HepG2 (cell line): ENCODE measurements around the gene NDEL1. TPM values are rescaled to one million over a fixed set of nuclear protein-coding genes. Genes with fewer than 3 reads are reported as not detected.

Experiments
- ATAC-seq: fragments of 200-7000 bp; cut with Tn5 transposase; 3 replicates; pipeline ENCODE4 v1.9.1; 2020; ENCODE audit warnings: mild to moderate bottlenecking, moderate library complexity
- BruUV-seq: library from RNA; stranded (reverse); fragments of 400-500 nt; replicated peaks from 2 replicates; lab custom pipeline; 2021; lab: Mats Ljungman, UMichigan
- CTCF ChIA-PET: fragments of 300-600 bp; formaldehyde crosslinking; extraction: SDS; loops from one replicate; lab custom pipeline; 2021; ENCODE audit warnings: low total read pairs, inconsistent platforms, low intra/inter-chr PET ratio; lab: Yijun Ruan, JAX
- POLR2A ChIA-PET: fragments of 350-600 bp; sonication (Branson Sonifier 250); formaldehyde crosslinking; loops from one replicate; lab custom pipeline; 2020; ENCODE audit warnings: antibody characterized with exemption, inconsistent platforms; lab: Yijun Ruan, JAX
- DNase-seq: peaks from one replicate; pipeline ENCODE4 v3.0.0-alpha.2; 2015; ENCODE audit warnings: low spot score
- FAIRE-seq: peaks from 3 replicates; lab custom pipeline; 2011; peaks lifted over from hg19 to GRCh38; lab: Jason Lieb, UNC
- H2AFZ ChIP-seq: one replicate; pipeline ENCODE4 v1.6.1; 2011; ENCODE audit warnings: low read length, inconsistent platforms
- H3K27ac ChIP-seq: fragments of 300-600 bp; 3 replicates; pipeline ENCODE4 v1.8.0; 2011; ENCODE audit warnings: mixed run types, mild to moderate bottlenecking, mixed read lengths, low read length, inconsistent platforms; ENCODE audit not compliant: insufficient read depth; ENCODE audit errors: extremely low read length
- H3K27me3 ChIP-seq, 2 experiments: fragments of 200-600 bp in 1 of 2; 2 replicates in 1 of 2; 3 replicates in 1 of 2; pipeline versions ENCODE4 v1.6.0 to v1.8.0; 2011; ENCODE audit warnings: low read length in 2 of 2, mild to moderate bottlenecking in 2 of 2, moderate library complexity in 2 of 2, inconsistent platforms in 1 of 2; ENCODE audit not compliant: insufficient read depth in 2 of 2, control insufficient read depth in 1 of 2
- H3K36me3 ChIP-seq, 2 experiments: fragments of 200-600 bp in 1 of 2; replicated peaks in 1 of 2; 2 replicates in 1 of 2; 3 replicates in 1 of 2; pipeline versions ENCODE4 v1.5.1 to v1.8.0; 2011; ENCODE audit warnings: low read length in 2 of 2, inconsistent platforms in 1 of 2; ENCODE audit not compliant: insufficient read depth in 2 of 2, control insufficient read depth in 1 of 2
- H3K4me1 ChIP-seq: 2 replicates; pipeline ENCODE4 v1.5.1; 2012; ENCODE audit warnings: low read length, inconsistent platforms; ENCODE audit not compliant: insufficient read depth
- H3K4me2 ChIP-seq: 2 replicates; pipeline ENCODE4 v1.6.0; 2011; ENCODE audit warnings: low read depth, low read length, inconsistent platforms
- H3K4me3 ChIP-seq, 3 experiments: fragments of 200-600 bp in 1 of 3; sonication (generic), shearing (Covaris generic) in 1 of 3; replicated peaks in 1 of 3; 2 replicates each; pipeline ENCODE4 v1.5.1; 2011 to 2016; ENCODE audit warnings: low read length in 3 of 3, inconsistent platforms in 2 of 3, low read depth in 2 of 3, mild to moderate bottlenecking in 2 of 3, control low read depth in 1 of 3, mixed read lengths in 1 of 3; ENCODE audit not compliant: insufficient read depth in 1 of 3
- H3K79me2 ChIP-seq: one replicate; pipeline ENCODE4 v1.6.1; 2011; ENCODE audit warnings: low read length, inconsistent platforms; ENCODE audit not compliant: insufficient read depth
- H3K9ac ChIP-seq: 2 replicates; pipeline ENCODE4 v1.6.0; 2011; ENCODE audit warnings: mild to moderate bottlenecking, low read depth, low read length, inconsistent platforms; ENCODE audit not compliant: insufficient read depth
- H3K9me3 ChIP-seq: 2 replicates; pipeline ENCODE4 v1.5.1; 2012; ENCODE audit warnings: mild to moderate bottlenecking, low read length
- H4K20me1 ChIP-seq: 2 replicates; pipeline ENCODE4 v1.6.0; 2011; ENCODE audit warnings: inconsistent platforms, mild to moderate bottlenecking, low read length, moderate library complexity; ENCODE audit not compliant: insufficient read depth
- AHR ChIP-seq: IDR thresholded peaks from 2 replicates; pipeline ENCODE4 v1.6.1; 2018; ENCODE audit warnings: missing genetic modification reagents, missing compliant biosample characterization
- ETV5 ChIP-seq: IDR thresholded peaks from 2 replicates; pipeline ENCODE4 v1.6.1; 2018; ENCODE audit warnings: missing biosample characterization, missing genetic modification reagents, inconsistent platforms, borderline replicate concordance
- HMG20A ChIP-seq: IDR thresholded peaks from 2 replicates; pipeline ENCODE4 v1.6.1; 2016; ENCODE audit warnings: borderline replicate concordance
- SMARCC2 ChIP-seq: fragments of 450-650 bp; IDR thresholded peaks from 2 replicates; pipeline ENCODE4 v1.6.1; 2017; ENCODE audit warnings: antibody characterized with exemption, mild to moderate bottlenecking
- TBP ChIP-seq: sonication (generic); formaldehyde crosslinking; IDR thresholded peaks from 2 replicates; pipeline ENCODE4 v1.5.0; 2020; ENCODE audit warnings: missing genetic modification reagents
- TRIM24 ChIP-seq: sonication (generic); formaldehyde crosslinking; IDR thresholded peaks from 2 replicates; pipeline ENCODE4 v1.8.0; 2022; ENCODE audit warnings: mild to moderate bottlenecking, missing genetic modification reagents
- ZNF142 ChIP-seq: sonication (generic); formaldehyde crosslinking; IDR thresholded peaks from 2 replicates; pipeline ENCODE4 v1.4.0; 2020; ENCODE audit warnings: missing genetic modification reagents
- ZNF180 ChIP-seq: sonication (generic); formaldehyde crosslinking; IDR thresholded peaks from 2 replicates; pipeline ENCODE4 v1.4.0; 2020; ENCODE audit warnings: low read depth, missing genetic modification reagents, borderline replicate concordance
- ZNF230 ChIP-seq: sonication (generic); formaldehyde crosslinking; IDR thresholded peaks from 2 replicates; pipeline ENCODE4 v1.4.0; 2020; ENCODE audit warnings: mild to moderate bottlenecking, missing genetic modification reagents
- ZNF570 ChIP-seq: sonication (generic); formaldehyde crosslinking; IDR thresholded peaks from 2 replicates; pipeline ENCODE4 v1.4.0; 2020; ENCODE audit warnings: mild to moderate bottlenecking, missing genetic modification reagents, borderline replicate concordance
- ZNF670 ChIP-seq: sonication (generic); formaldehyde crosslinking; IDR thresholded peaks from 2 replicates; pipeline ENCODE4 v1.8.0; 2022; ENCODE audit warnings: mild to moderate bottlenecking, missing genetic modification reagents, borderline replicate concordance
- WGBS: methylation state at CpG from one replicate; pipeline ENCODE4 v1.1.6; 2017; ENCODE audit warnings: low lambda C conversion rate; 5-methylcytosine and 5-hydroxymethylcytosine counted together
- in situ Hi-C: cut with HindIII; loops from 2 replicates; pipeline ENCODE4 v1.10.0; 2017; ENCODE audit warnings: low pct_unique_long_range_greater_than_20kb; ENCODE audit not compliant: extremely low pct_ligation_motif_present
- intact Hi-C: fragments of 100-400 bp; cut with micrococcal nuclease; formaldehyde crosslinking; loops from one replicate; pipeline ENCODE4 v1.10.0; 2022; ENCODE audit not compliant: unreplicated experiment
- polyA plus RNA-seq, 8 experiments: library from polyadenylated mRNA; depleted of rRNA in 3 of 8; stranded (reverse) in 7 of 8; unstranded in 1 of 8; fragments of >200 nt; fragmentation: Illumina TruSeq in 4 of 8; extraction: Trizol in 4 of 8; gene quantifications; 2 replicates each; pipeline versions ENCODE4 v1.2.1 to v1.2.3, GENCODE V29; 2011 to 2016; ENCODE audit warnings: low read depth in 4 of 8, missing spikeins in 1 of 8, mixed read lengths in 1 of 8; ENCODE audit not compliant: insufficient read depth in 1 of 8
- total RNA-seq, 5 experiments: library from RNA; depleted of rRNA; stranded (reverse); fragments of >200 nt; fragmentation: Illumina TruSeq; extraction: Trizol; gene quantifications; 2 replicates each; pipeline ENCODE4 v1.2.3, GENCODE V29; 2016; ENCODE audit warnings: low read depth in 1 of 5

The NDEL1 gene
- total and polyA plus RNA-seq, 2 of the 13 experiments (the other 11 are each of a cell fraction or from before 2014, with no cell fraction given), result 59.8 to 153 TPM

GRCh38 chr17:8412089-8412488, 23.6 kb upstream of the NDEL1 start:
- Histone ChIP-seq H3K9me3 (no peaks in the 10 kb centered on the region), H3K4me2 (no peak overlapping the region), H3K27ac (no peak overlapping the region), H3K36me3 (no peaks in the 10 kb centered on the region), H3K9ac (no peak overlapping the region), H3K4me3 (no peak overlapping the region), H4K20me1 (no peaks in the 10 kb centered on the region), H3K79me2 (no peaks in the 10 kb centered on the region), H3K27me3 (no peaks in the 10 kb centered on the region), H2AFZ (no peak overlapping the region), H3K4me1 (peaks cover 54% of the 10 kb centered on the region)
- intact Hi-C loops, result loop anchor here (5.0 kb wide), 1 partner anchor 35 kb away; no protein-coding TSS in a partner anchor
- TF ChIP-seq HMG20A (CRISPR knock-in tag) (no peak), ZNF570 (CRISPR knock-in tag) (no peak), ETV5 (CRISPR knock-in tag) (no peak), ZNF230 (CRISPR knock-in tag) (no peak)
- in situ Hi-C loops, result loop anchor here (5.0 kb wide), 1 partner anchor 35 kb away; no protein-coding TSS in a partner anchor
- FAIRE-seq (no peak), ATAC-seq (no peak), DNase-seq (no peak)
- BruUV-seq, result no TSS peak
- 87% methylated on average over 5 of the region's 5 CpGs for WGBS
- POLR2A ChIA-PET, result interaction anchor here (1.0 to 1.6 kb wide), 2 partner anchors 24 kb away, joined by 3 to 5 read pairs; partner anchors contain the start of gene NDEL1
- CTCF ChIA-PET, result no interaction called here

GRCh38 chr17:8413328-8413727, 22.4 kb upstream of the NDEL1 start:
- no peak for DNase-seq
- ChIA-PET CTCF (no interaction called here), POLR2A (interaction anchor here (1.2 to 1.6 kb wide), 2 partner anchors 23 to 30 kb away, joined by 4 to 5 read pairs; partner anchors contain the start of gene NDEL1)
- Histone ChIP-seq H3K27me3 (no peaks in the 10 kb centered on the region), H3K9me3 (no peaks in the 10 kb centered on the region), H4K20me1 (no peaks in the 10 kb centered on the region), H3K4me2 (peak overlapping the region; percentile 47), H2AFZ (no peak overlapping the region), H3K27ac (no peak overlapping the region), H3K4me3 (no peak overlapping the region; a peak in 1 of 6 replicates), H3K4me1 (peaks cover 60% of the 10 kb centered on the region), H3K79me2 (no peaks in the 10 kb centered on the region), H3K9ac (no peak overlapping the region), H3K36me3 (no peaks in the 10 kb centered on the region)
- ATAC-seq, result no peak
- no TSS peak for BruUV-seq
- in situ Hi-C loops, result loop anchor here (5.0 kb wide), 1 partner anchor 34 kb away; no protein-coding TSS in a partner anchor
- intact Hi-C loops, result loop anchor here (5.0 kb wide), 1 partner anchor 34 kb away; no protein-coding TSS in a partner anchor
- no peak for FAIRE-seq
- WGBS, result 90% methylated on average over 4 of the region's 4 CpGs
- TF ChIP-seq AHR (CRISPR knock-in tag), result no peak
- no peak for TF ChIP-seq ZNF142 (CRISPR knock-in tag)
- TF ChIP-seq SMARCC2, result no peak
- no peak for TF ChIP-seq TBP (CRISPR knock-in tag)
- no peak for TF ChIP-seq TRIM24 (CRISPR knock-in tag)
- TF ChIP-seq ZNF670 (CRISPR knock-in tag), result no peak
- no peak for TF ChIP-seq ZNF180 (CRISPR knock-in tag)
